ENCODE results near the gene MYO7A. TPM values are rescaled to one million over a fixed set of nuclear protein-coding genes. Genes with fewer than 3 reads are reported as not detected.
A peak's percentile ranks its signal among the peaks of the same experiment; 100 is the strongest.

MYO7A gene
- total RNA-seq, 4 donors from 2014 or later = 4.8 to 9.1 (median 6.4) TPM

GRCh38 chr11:77089004-77089545 is 39.0 kb upstream of the MYO7A start:
- Histone ChIP-seq H3K27ac (replicated peaks in 1 of 4) (no peak overlapping the region), H3K9me3 (no peaks in the 10 kb centered on the region), H3K36me3 (peaks cover 0 to 14% (median 2%) of the 10 kb centered on the region in 4 donors), H3K4me1 (peaks cover 0 to 39% (median 6%) of the 10 kb centered on the region in 4 donors), H3K4me3 (no peak overlapping the region), H3K27me3 (no peaks in the 10 kb centered on the region)
- TF ChIP-seq EP300 (IDR thresholded peaks at IDR 0.05) = no peak
- no peak for TF ChIP-seq POLR2A (IDR thresholded peaks at IDR 0.05; ENCODE audit: low read depth)
- TF ChIP-seq CTCF (IDR thresholded peaks at IDR 0.05) = no peak
- no peak for TF ChIP-seq POLR2AphosphoS5 (IDR thresholded peaks at IDR 0.05)
- DNase-seq (ENCODE audit: extremely low spot score) = no peak
- 100% methylated on average over 2 of the region's 3 CpGs for WGBS
- intact Hi-C loops (cut with DNase I) = loop anchor here (5.0 kb wide), 1 partner anchor 167 kb away; no protein-coding TSS in a partner anchor

GRCh38 chr11:77090046-77090372 is 38.0 kb upstream of the MYO7A start:
- Histone ChIP-seq H3K27ac (replicated peaks in 1 of 4) (no peak overlapping the region), H3K9me3 (no peaks in the 10 kb centered on the region), H3K36me3 (peaks cover 0 to 18% (median under 1%) of the 10 kb centered on the region in 4 donors), H3K27me3 (no peaks in the 10 kb centered on the region), H3K4me1 (peaks cover 4 to 39% (median 6%) of the 10 kb centered on the region in 4 donors), H3K4me3 (no peak overlapping the region)
- 80% methylated on average over 4 of the region's 4 CpGs for WGBS
- intact Hi-C loops (cut with DNase I) = loop anchor here (1.0 kb wide), 1 partner anchor 42 kb away; no protein-coding TSS in a partner anchor
- DNase-seq (ENCODE audit: extremely low spot score) = no peak
- TF ChIP-seq CTCF (IDR thresholded peaks at IDR 0.05) = no peak
- TF ChIP-seq POLR2A (IDR thresholded peaks at IDR 0.05; ENCODE audit: low read depth) = no peak
- no peak for TF ChIP-seq EP300 (IDR thresholded peaks at IDR 0.05)
- TF ChIP-seq POLR2AphosphoS5 (IDR thresholded peaks at IDR 0.05) = no peak

GRCh38 chr11:77090373-77091111 is 37.5 kb upstream of the MYO7A start:
- no peak for TF ChIP-seq POLR2A (IDR thresholded peaks at IDR 0.05; ENCODE audit: low read depth)
- TF ChIP-seq CTCF (IDR thresholded peaks at IDR 0.05) = no peak
- TF ChIP-seq POLR2AphosphoS5 (IDR thresholded peaks at IDR 0.05) = no peak
- TF ChIP-seq EP300 (IDR thresholded peaks at IDR 0.05) = no peak
- no peaks in the 10 kb centered on the region for H3K9me3 ChIP-seq
- no peak overlapping the region for H3K4me3 ChIP-seq
- WGBS = 63% methylated on average over 12 of the region's 13 CpGs
- no peak for DNase-seq (ENCODE audit: extremely low spot score)
- no peak overlapping the region for H3K27ac ChIP-seq (replicated peaks in 1 of 4)
- intact Hi-C loops (cut with DNase I) = loop anchor here (1.0 kb wide), 1 partner anchor 42 kb away; no protein-coding TSS in a partner anchor
- H3K4me1 ChIP-seq = peaks cover 4 to 43% (median 6%) of the 10 kb centered on the region in 4 donors
- peaks cover 0 to 17% (median 0%) of the 10 kb centered on the region in 4 donors for H3K36me3 ChIP-seq
- no peaks in the 10 kb centered on the region for H3K27me3 ChIP-seq

GRCh38 chr11:77091146-77091940 is 36.7 kb upstream of the MYO7A start:
- WGBS = 37% methylated on average over 6 of the region's 9 CpGs
- H3K27ac ChIP-seq (replicated peaks in 1 of 4) = no peak overlapping the region
- peaks cover 4 to 35% (median 6%) of the 10 kb centered on the region in 4 donors for H3K4me1 ChIP-seq
- H3K4me3 ChIP-seq = no peak overlapping the region
- intact Hi-C loops (cut with DNase I) = no loop called here
- H3K36me3 ChIP-seq = peaks cover 0 to 13% (median 0%) of the 10 kb centered on the region in 4 donors
- no peak for DNase-seq (ENCODE audit: extremely low spot score)
- no peaks in the 10 kb centered on the region for H3K9me3 ChIP-seq
- TF ChIP-seq EP300 (IDR thresholded peaks at IDR 0.05) (no peak), POLR2AphosphoS5 (IDR thresholded peaks at IDR 0.05) (peak in 1 of 2 donors; percentile 55), CTCF (IDR thresholded peaks at IDR 0.05) (peak; percentile 88 to 95 (median 94))
- H3K27me3 ChIP-seq = no peaks in the 10 kb centered on the region
